GM19043 (cell line): Measurements from ENCODE around the gene RHEBL1.

ENCODE experiments used
- ATAC-seq: cut with Tn5 transposase; IDR thresholded peaks from one replicate; pipeline ENCODE4 v1.9.1; 2021; ENCODE audit warnings: low read depth; ENCODE audit not compliant: unreplicated experiment

The RHEBL1 gene

GRCh38 chr12:49038291-49038955, 31.4 kb downstream of the RHEBL1 start:
- no peak for ATAC-seq

GRCh38 chr12:49037947-49038237, 31.9 kb downstream of the RHEBL1 start:
- no peak for ATAC-seq

- ATAC-seq: no peak
These were observed 32.5 kb downstream of the RHEBL1 start for GRCh38 chr12:49037111-49037946.

- ATAC-seq: no peak
These were observed 33.8 kb downstream of the RHEBL1 start for GRCh38 chr12:49036029-49036428.

DNA sequence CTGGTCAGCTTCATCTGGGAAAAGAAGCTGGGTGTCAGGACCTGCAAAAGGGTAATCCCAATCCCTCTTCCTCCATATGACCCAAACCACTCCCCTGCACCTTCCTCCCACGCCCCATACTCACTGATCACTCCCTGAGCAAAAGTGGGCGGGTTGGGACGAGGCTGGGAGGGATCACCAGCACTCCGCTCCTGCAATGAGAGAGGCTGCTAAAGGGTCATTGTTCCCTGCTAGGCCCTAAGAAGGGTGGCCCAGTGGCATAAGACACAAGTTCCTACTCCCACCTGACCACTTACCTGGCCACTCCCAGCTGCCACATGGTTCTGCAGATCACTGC, 35.5 kb downstream of the RHEBL1 start:
- no peak for ATAC-seq

DNA sequence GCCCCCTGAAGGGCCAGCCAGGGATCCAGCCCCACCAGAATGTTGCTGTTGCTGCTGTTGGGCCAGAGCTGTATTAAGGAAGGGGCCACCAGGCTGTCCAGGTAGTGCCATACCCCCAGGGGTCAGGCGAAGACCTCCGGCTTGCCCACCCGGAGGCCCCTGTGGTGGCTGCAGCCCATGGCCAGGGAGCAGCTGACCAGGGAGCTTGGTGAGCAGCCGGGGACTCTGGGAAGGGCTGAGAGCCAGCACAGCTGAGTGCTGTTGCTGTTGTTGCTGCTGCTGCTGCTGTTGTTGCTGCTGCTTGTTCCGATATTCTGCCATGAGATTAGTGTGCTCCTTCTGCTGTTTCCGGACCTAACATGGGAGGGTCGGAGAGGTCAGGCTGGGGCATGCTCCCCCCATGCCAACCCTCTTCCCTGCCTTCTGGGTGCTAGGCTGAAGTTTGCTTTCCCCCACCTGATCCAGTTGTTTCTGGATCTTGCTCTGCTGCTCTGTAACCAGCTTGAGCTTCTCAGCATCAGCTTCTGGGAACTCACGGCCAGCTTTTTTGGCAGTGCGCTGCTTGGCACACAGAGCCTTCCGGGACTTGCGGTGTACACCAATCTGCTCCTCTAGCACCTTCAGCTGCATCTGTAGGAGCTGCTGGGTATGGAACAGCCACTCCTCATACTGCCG, 36.0 kb downstream of the RHEBL1 start:
- no peak for ATAC-seq

DNA sequence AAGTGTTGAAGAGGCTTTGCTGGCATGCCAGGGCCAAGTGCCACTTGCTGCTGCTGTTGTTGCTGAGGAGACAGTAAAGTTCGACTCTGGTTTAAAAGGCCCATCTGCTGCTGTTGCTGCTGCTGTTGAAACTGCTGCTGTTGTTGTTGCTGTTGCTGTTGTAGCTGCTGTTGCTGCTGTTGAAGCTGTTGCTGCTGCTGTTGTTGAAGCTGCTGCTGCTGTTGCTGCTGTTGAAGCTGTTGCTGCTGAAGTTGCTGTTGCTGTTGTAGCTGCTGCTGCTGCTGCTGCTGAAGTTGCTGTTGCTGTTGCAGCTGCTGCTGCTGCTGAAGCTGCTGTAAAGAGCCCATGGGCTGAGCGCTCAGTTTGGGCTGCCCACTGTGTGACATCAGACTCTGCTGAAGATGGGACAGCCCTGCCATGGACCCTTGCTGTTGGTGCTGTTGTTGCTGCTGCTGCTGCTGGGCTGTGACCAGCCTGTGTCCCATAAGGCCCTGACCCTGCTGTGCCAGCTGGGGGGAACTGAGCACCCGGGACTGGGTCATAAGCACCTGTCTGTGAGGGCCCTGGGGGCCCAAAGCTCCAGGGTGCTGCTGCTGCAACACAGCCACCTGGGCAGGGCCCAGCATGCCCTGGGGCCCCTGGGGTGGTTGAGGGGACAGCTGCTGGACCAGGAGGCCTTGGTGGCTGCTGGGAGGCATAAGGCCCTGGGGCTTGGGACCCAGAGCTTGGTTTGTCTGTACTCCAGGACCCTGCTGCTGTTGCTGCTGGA, 36.9 kb downstream of the RHEBL1 start:
- no peak for ATAC-seq

- no peak for ATAC-seq
These were observed 37.5 kb downstream of the RHEBL1 start for GRCh38 chr12:49032276-49032675.

GRCh38 chr12:49031573-49032161, 38.1 kb downstream of the RHEBL1 start:
- ATAC-seq: no peak

DNA sequence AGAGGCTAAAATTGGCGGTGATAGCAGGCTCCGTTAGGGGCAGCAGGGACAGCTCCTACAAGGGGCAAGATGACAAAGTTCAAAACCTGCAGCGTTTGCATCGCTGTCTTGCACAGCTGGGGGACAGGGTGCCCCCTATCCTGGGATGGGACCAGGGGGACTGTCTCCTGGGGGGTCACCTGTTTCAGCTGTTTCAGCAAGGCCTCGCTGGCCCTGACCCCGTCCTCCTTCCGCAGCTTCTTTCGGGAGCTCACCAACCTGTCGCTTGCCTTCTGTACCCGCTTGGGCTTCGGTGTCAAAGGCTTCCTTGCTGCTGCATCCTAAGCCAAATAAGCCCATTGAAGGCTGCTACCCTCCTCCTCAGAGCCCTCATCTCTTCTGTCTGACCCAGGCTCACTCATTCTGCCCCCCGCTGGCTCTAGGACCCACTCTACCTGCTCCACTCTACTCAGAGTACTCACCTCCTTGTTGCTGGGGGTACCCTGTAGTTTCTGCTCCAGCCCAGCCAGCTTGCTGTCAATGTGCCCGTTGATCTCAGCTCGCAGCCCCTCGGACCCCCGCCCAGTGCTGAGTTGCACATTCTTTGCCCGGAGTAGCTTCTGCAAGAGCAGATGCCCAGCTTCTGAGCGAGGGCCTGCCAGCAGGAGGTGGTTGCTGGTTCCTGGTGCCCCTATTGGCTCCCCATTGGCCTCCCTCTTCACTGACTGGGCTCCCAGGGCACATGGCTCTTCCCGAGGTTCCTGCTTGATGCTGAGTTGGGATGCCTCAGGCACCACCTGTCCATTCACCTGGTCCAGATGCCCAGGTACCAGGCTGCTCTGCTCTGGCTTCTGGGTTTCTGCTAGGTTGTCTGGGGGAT, 38.8 kb downstream of the RHEBL1 start:
- no peak for ATAC-seq

DNA sequence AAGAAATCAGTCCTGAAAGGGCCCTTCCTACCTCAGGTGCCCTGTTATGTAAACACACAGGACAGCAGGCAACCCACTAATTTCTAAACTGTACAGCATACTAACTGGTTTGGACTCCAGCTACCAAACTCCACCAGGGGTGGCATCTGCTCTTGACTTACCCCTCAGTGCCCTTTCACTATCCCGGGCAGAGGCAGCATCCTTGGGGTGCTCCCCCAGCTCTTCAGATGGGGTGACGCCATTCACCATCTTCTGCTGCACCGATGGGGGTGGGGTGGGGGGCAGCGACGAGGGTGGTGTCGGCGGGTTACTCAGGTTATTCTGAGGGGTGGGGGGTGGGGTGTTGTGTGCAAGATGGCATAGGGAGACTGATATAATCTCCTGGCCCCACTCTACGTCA, 39.7 kb downstream of the RHEBL1 start:
- ATAC-seq: no peak

DNA sequence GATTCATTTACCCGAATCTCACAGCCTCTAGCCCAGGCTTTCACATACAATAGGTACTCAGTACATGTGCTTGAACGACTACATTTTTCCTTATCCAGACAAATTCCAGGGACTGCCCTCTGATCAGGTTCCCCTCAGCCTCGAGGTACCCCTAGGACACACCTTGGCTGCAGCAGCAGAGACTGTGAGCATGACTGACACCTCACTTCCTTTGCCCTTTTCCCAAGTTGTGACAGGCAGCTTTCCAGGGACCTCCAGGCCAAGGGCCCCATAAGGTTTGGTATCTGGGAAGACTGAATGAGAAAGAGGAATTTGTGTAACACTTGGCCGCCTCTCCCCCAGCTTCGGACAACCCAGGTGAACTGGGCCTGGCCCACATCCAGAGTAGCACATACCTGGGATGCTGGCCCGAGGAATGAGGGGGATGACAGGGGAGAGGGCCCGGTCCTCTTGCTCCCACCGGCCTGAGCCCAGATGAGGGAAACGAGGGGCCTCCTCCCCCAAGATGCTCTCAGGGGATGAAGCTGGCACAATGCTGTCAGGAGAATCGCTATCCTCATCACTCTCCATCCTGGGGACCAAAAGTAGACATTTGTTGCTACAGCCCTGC, 41.0 kb downstream of the RHEBL1 start:
- ATAC-seq: no peak

GRCh38 chr12:49027846-49028555, 41.8 kb downstream of the RHEBL1 start:
- ATAC-seq: no peak

- ATAC-seq: no peak
These were observed 42.9 kb downstream of the RHEBL1 start for GRCh38 chr12:49026678-49027480.

- no peak for ATAC-seq
These were observed 43.7 kb downstream of the RHEBL1 start for GRCh38 chr12:49026101-49026500.

DNA sequence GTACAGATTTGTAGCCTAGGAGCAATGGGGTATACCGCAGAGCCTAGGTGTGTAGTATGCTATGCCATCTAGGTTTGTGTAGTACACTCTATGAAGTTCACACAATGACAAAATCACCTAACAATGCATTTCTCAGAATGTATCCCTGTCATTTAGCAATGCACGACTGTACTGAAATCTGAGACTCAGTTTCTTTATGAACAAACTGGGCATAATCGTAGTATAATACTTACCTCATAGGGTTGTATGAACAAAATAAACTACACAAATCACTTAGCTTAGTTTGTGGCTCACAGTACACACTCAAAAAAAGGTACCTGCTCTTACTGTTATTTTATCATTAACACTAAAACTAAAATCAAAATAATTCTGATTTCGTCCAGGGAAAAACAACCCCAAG, 44.3 kb downstream of the RHEBL1 start:
- no peak for ATAC-seq

- no peak for ATAC-seq
These were observed 45.2 kb downstream of the RHEBL1 start for GRCh38 chr12:49024543-49024942.

- ATAC-seq: no peak
These were observed 46.0 kb downstream of the RHEBL1 start for GRCh38 chr12:49023812-49024211.
